A549 treated with Hydrocortisone at 1 μM for 4 hours (cell line): ENCODE measurements around the gene TARS1. TPM values are rescaled to one million over a fixed set of nuclear protein-coding genes. Genes with fewer than 3 reads are reported as not detected.

Source experiments
- total RNA-seq: library from RNA; stranded (reverse); fragments of 200-300 nt; extraction: Qiagen RNA extraction; gene quantifications from 5 replicates; pipeline ENCODE4 v1.2.3, GENCODE V29; 2022

The TARS1 gene
- total RNA-seq, result 124 to 167 TPM (median 128 TPM) in 5 replicates

DNA sequence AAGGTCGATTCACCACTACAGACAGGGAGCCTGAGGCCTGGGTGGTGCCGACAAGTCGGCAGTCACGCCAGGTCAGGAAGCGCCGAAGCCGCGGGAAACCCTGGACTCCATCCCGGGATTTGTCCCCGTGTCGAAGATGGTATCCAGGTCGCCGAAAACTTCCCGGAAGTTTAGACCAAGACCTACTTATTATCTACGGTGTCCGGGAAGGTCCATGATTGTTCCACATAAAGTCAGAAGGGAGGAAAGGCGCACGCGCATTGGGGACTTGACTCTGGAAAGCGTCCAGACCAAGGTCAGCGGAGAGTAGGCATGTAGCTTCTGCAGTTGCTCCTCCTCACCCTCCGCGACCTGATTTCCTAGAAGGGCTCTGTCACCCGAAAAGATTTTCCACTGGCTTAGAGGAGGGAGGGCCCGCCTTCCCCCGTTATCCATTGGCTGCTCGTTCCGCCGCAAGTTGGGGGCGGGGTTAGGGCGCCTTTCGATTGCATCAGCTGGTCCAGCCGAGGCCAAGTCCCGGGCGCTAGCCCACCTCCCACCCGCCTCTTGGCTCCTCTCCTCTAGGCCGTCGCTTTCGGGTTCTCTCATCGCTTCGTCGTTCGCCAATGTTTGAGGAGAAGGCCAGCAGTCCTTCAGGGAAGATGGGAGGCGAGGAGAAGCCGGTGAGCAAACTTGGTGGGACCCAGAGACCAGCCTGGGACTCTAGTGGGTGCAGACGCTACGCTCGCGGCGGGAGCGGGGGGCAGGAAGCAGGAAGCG is at the start of gene TARS1:
TARS1 (plus strand) TSS at position 484 of the 759 bp plus-strand sequence; CDS start at position 606, 122 bp downstream.

